GM12878 (cell line): ENCODE measurements around the gene FDPS. TPM values are rescaled to one million over a fixed set of nuclear protein-coding genes. Genes with fewer than 3 reads are reported as not detected.

Experiments used
- ATF7 ChIP-seq: fragments of 450-650 bp; IDR thresholded peaks from 2 replicates; pipeline ENCODE4 v1.6.1; 2016; ENCODE audit warnings: low read depth, mild to moderate bottlenecking
- BACH1 ChIP-seq: fragments of 450-650 bp; IDR thresholded peaks from 2 replicates; pipeline ENCODE4 v1.6.1; 2017; ENCODE audit warnings: mild to moderate bottlenecking, borderline replicate concordance
- BCL11A ChIP-seq: IDR thresholded peaks from 2 replicates; pipeline ENCODE4 v1.6.1; 2011; ENCODE audit warnings: low read depth, low read length
- CBFB ChIP-seq: IDR thresholded peaks from 2 replicates; pipeline ENCODE4 v1.6.1; 2016; ENCODE audit warnings: antibody characterized with exemption, low read depth
- CHD4 ChIP-seq: fragments of 200-600 bp; sonication (generic); IDR thresholded peaks from 2 replicates; pipeline ENCODE4 v1.6.1; 2016; ENCODE audit warnings: mild to moderate bottlenecking
- DPF2 ChIP-seq: fragments of 450-650 bp; IDR thresholded peaks from 2 replicates; pipeline ENCODE4 v1.6.1; 2017; ENCODE audit warnings: mild to moderate bottlenecking
- FOXK2 ChIP-seq: fragments of 450-650 bp; IDR thresholded peaks from 2 replicates; pipeline ENCODE4 v1.6.1; 2017; ENCODE audit warnings: mild to moderate bottlenecking, moderate library complexity
- IRF3 ChIP-seq: fragments of 450-650 bp; IDR thresholded peaks from 2 replicates; pipeline ENCODE4 v1.6.1; 2014; ENCODE audit warnings: mild to moderate bottlenecking
- IRF4 ChIP-seq: IDR thresholded peaks from 2 replicates; pipeline ENCODE4 v1.6.1; 2011; ENCODE audit warnings: low read depth, low read length
- IRF5 ChIP-seq: fragments of 450-650 bp; IDR thresholded peaks from 2 replicates; pipeline ENCODE4 v1.6.1; 2017; ENCODE audit warnings: borderline replicate concordance
- JUND ChIP-seq: IDR thresholded peaks from 2 replicates; pipeline ENCODE4 v1.6.1; 2012; ENCODE audit warnings: low read depth, mild to moderate bottlenecking, low read length, improper control_type of control experiment, moderate library complexity
- KDM1A ChIP-seq: fragments of 200-600 bp; sonication (generic); IDR thresholded peaks from 2 replicates; pipeline ENCODE4 v1.6.1; 2016; ENCODE audit warnings: borderline replicate concordance
- LARP7 ChIP-seq: fragments of 450-650 bp; IDR thresholded peaks from 2 replicates; pipeline ENCODE4 v1.6.1; 2017; ENCODE audit warnings: mild to moderate bottlenecking
- MYC ChIP-seq: IDR thresholded peaks from 2 replicates; pipeline ENCODE4 v1.6.1; 2011; ENCODE audit warnings: mild to moderate bottlenecking, low read length, moderate library complexity, inconsistent platforms; ENCODE audit not compliant: insufficient read depth, insufficient replicate concordance, insufficient read length, severe bottlenecking
- NR2F1 ChIP-seq: fragments of 450-650 bp; conservative IDR thresholded peaks from 2 replicates; pipeline ENCODE4 v1.6.1; 2017; ENCODE audit warnings: mild to moderate bottlenecking
- PAX5 ChIP-seq: IDR thresholded peaks from 2 replicates; pipeline ENCODE4 v1.6.1; 2011; ENCODE audit warnings: low read depth, low read length, borderline replicate concordance
- PAX8 ChIP-seq: fragments of 450-650 bp; IDR thresholded peaks from 2 replicates; pipeline ENCODE4 v1.6.1; 2017; ENCODE audit warnings: mild to moderate bottlenecking, moderate library complexity
- POLR2A ChIP-seq: IDR thresholded peaks from 2 replicates; pipeline ENCODE4 v1.6.1; 2011; ENCODE audit warnings: low read depth, mild to moderate bottlenecking, low read length
- SKIL ChIP-seq: fragments of 450-650 bp; IDR thresholded peaks from 2 replicates; pipeline ENCODE4 v1.6.1; 2017; ENCODE audit warnings: mild to moderate bottlenecking, low read depth, inconsistent platforms; ENCODE audit not compliant: poor library complexity, severe bottlenecking
- SP1 ChIP-seq: IDR thresholded peaks from one replicate; pipeline ENCODE4 v1.6.1; 2011; ENCODE audit warnings: low read depth, low read length
- SREBF1 ChIP-seq: IDR thresholded peaks from 2 replicates; pipeline ENCODE4 v1.6.1; 2012; ENCODE audit warnings: mild to moderate bottlenecking, low read length
- SUPT20H ChIP-seq: IDR thresholded peaks from 2 replicates; pipeline ENCODE4 v1.6.1; 2011; ENCODE audit warnings: low read depth, mild to moderate bottlenecking, low read length, moderate library complexity, borderline replicate concordance; ENCODE audit not compliant: control insufficient read depth
- YY1 ChIP-seq: IDR thresholded peaks from 2 replicates; pipeline ENCODE4 v1.6.1; 2011; ENCODE audit warnings: low read depth, mild to moderate bottlenecking, low read length
- ZNF207 ChIP-seq: fragments of 450-650 bp; IDR thresholded peaks from 2 replicates; pipeline ENCODE4 v1.6.1; 2014; ENCODE audit warnings: antibody characterized with exemption, mild to moderate bottlenecking, borderline replicate concordance
- ZNF217 ChIP-seq: fragments of 450-650 bp; IDR thresholded peaks from 2 replicates; pipeline ENCODE4 v1.6.1; 2017; ENCODE audit warnings: antibody characterized with exemption, mild to moderate bottlenecking
- ZNF622 ChIP-seq: fragments of 450-650 bp; IDR thresholded peaks from 2 replicates; pipeline ENCODE4 v1.6.1; 2017; ENCODE audit warnings: mild to moderate bottlenecking, inconsistent platforms
- polyA plus RNA-seq, 11 experiments: library from polyadenylated mRNA; depleted of rRNA in 4 of 11; unstranded in 6 of 11; stranded (reverse) in 5 of 11; fragments of >200 nt; fragmentation: Nextera tagmentation in 4 of 11; fragmentation: Illumina TruSeq in 1 of 11; extraction: Ambion mirVana in 4 of 11; extraction: Trizol in 1 of 11; gene quantifications; 1 replicate in 1 of 11; 2 replicates in 10 of 11; pipeline versions ENCODE4 v1.2.1 to v1.2.3, GENCODE V29; 2011 to 2016; ENCODE audit warnings: inconsistent platforms in 2 of 11, missing spikeins in 2 of 11, low read depth in 1 of 11
- total RNA-seq, 4 experiments: library from RNA; depleted of rRNA in 3 of 4; stranded (reverse); fragments of >200 nt in 3 of 4; fragmentation: Illumina TruSeq in 1 of 4; extraction: Trizol in 1 of 4; gene quantifications; 2 replicates each; pipeline versions ENCODE4 v1.2.1 to v1.2.3, GENCODE V29; 2013 to 2021

The FDPS gene
- total and polyA plus RNA-seq, 10 of the 15 experiments (the other 5 are each of a cell fraction or from before 2014, with no cell fraction given) = 405 to 1,156 (median 487) TPM

- TF ChIP-seq YY1 (no peak), POLR2A (peak; percentile 92), IRF3 (no peak), SKIL (no peak), IRF5 (no peak), NR2F1 (no peak), ATF7 (no peak), KDM1A (no peak), ZNF207 (no peak), JUND (no peak), SUPT20H (no peak), LARP7 (no peak), ZNF217 (no peak), BACH1 (peak; percentile 18; the same call in 1 of the 2 replicates), IRF4 (no peak), SP1 (peak; percentile 39), SREBF1 (no peak), CHD4 (no peak), FOXK2 (no peak), ZNF622 (no peak), DPF2 (no peak), MYC (peak; percentile 23), CBFB (no peak), PAX5 (0 out of 2 replicates have a peak, but pooled peaks have one; percentile 29), PAX8 (no peak), BCL11A (no peak)
Observed at GRCh38 chr1:155273343-155274245, 35.1 kb upstream of the FDPS start, which contains the start of gene CLK2 (continued).
